HepG2 (cell line): Measurements from ENCODE around the gene MBOAT7. TPM values are rescaled to one million over a fixed set of nuclear protein-coding genes. Genes with fewer than 3 reads are reported as not detected.

Experiments used
- ATF7 ChIP-seq, 2 experiments: fragments of 450-650 bp in 1 of 2; sonication (generic) in 1 of 2; formaldehyde crosslinking in 1 of 2; IDR thresholded peaks; 2 replicates each; pipeline versions ENCODE4 v1.4.0 to v1.6.1; 2016 to 2020; ENCODE audit warnings: antibody characterized with exemption in 1 of 2, mild to moderate bottlenecking in 1 of 2, missing genetic modification reagents in 1 of 2
- DMAP1 ChIP-seq: IDR thresholded peaks from 2 replicates; pipeline ENCODE4 v1.6.1; 2016
- FOSL1 ChIP-seq: sonication (generic); formaldehyde crosslinking; IDR thresholded peaks from 2 replicates; pipeline ENCODE4 v1.9.0; 2021; ENCODE audit warnings: missing genetic modification reagents, borderline replicate concordance
- GRHL1 ChIP-seq: sonication (generic); formaldehyde crosslinking; conservative IDR thresholded peaks from 2 replicates; pipeline ENCODE4 v1.8.0; 2022; ENCODE audit warnings: missing genetic modification reagents
- HIVEP1 ChIP-seq: sonication (generic); formaldehyde crosslinking; IDR thresholded peaks from 2 replicates; pipeline ENCODE4 v1.4.0; 2020; ENCODE audit warnings: mild to moderate bottlenecking, missing genetic modification reagents
- HMG20A ChIP-seq: IDR thresholded peaks from 2 replicates; pipeline ENCODE4 v1.6.1; 2016; ENCODE audit warnings: borderline replicate concordance
- KLF15 ChIP-seq: sonication (generic); formaldehyde crosslinking; IDR thresholded peaks from 2 replicates; pipeline ENCODE4 v1.8.1; 2023; ENCODE audit warnings: borderline replicate concordance, mild to moderate bottlenecking, inconsistent platforms, missing genetic modification reagents, mixed read lengths
- SRSF4 ChIP-seq: fragments of 200-400 bp; formaldehyde crosslinking; IDR thresholded peaks from one replicate; pipeline ENCODE4 v1.6.1; 2018; ENCODE audit warnings: mild to moderate bottlenecking, low read depth, low read length, moderate library complexity; ENCODE audit not compliant: poor library complexity, severe bottlenecking
- STAT5B ChIP-seq: sonication (generic); formaldehyde crosslinking; IDR thresholded peaks from 2 replicates; pipeline ENCODE4 v1.4.0; 2020; ENCODE audit warnings: missing genetic modification reagents
- TBP ChIP-seq: sonication (generic); formaldehyde crosslinking; IDR thresholded peaks from 2 replicates; pipeline ENCODE4 v1.5.0; 2020; ENCODE audit warnings: missing genetic modification reagents
- YEATS4 ChIP-seq: sonication (generic); formaldehyde crosslinking; IDR thresholded peaks from 2 replicates; pipeline ENCODE4 v1.4.0; 2020; ENCODE audit warnings: missing genetic modification reagents, borderline replicate concordance
- ZC3H13 ChIP-seq: sonication (generic); formaldehyde crosslinking; IDR thresholded peaks from 2 replicates; pipeline ENCODE4 v1.8.1; 2023; ENCODE audit warnings: mild to moderate bottlenecking, missing genetic modification reagents, moderate library complexity
- ZNF318 ChIP-seq: sonication (generic); formaldehyde crosslinking; IDR thresholded peaks from 2 replicates; pipeline ENCODE4 v1.4.0; 2020; ENCODE audit warnings: mild to moderate bottlenecking, missing genetic modification reagents
- ZNF432 ChIP-seq: sonication (generic); formaldehyde crosslinking; IDR thresholded peaks from 2 replicates; pipeline ENCODE4 v1.5.0; 2020; ENCODE audit warnings: missing genetic modification reagents, mild to moderate bottlenecking, borderline replicate concordance
- ZNF670 ChIP-seq: sonication (generic); formaldehyde crosslinking; IDR thresholded peaks from 2 replicates; pipeline ENCODE4 v1.8.0; 2022; ENCODE audit warnings: mild to moderate bottlenecking, missing genetic modification reagents, borderline replicate concordance
- ZNF790 ChIP-seq: sonication (generic); formaldehyde crosslinking; IDR thresholded peaks from 2 replicates; pipeline ENCODE4 v1.8.0; 2022; ENCODE audit warnings: missing genetic modification reagents, mild to moderate bottlenecking, borderline replicate concordance
- ZNF816 ChIP-seq: sonication (generic); formaldehyde crosslinking; IDR thresholded peaks from 2 replicates; pipeline ENCODE4 v1.8.0; 2022; ENCODE audit warnings: missing genetic modification reagents, mild to moderate bottlenecking, borderline replicate concordance
- ZSCAN31 ChIP-seq: sonication (generic); formaldehyde crosslinking; IDR thresholded peaks from 2 replicates; pipeline ENCODE4 v1.5.0; 2020; ENCODE audit warnings: low read depth, mild to moderate bottlenecking, missing genetic modification reagents
- polyA plus RNA-seq, 8 experiments: library from polyadenylated mRNA; depleted of rRNA in 3 of 8; stranded (reverse) in 7 of 8; unstranded in 1 of 8; fragments of >200 nt; fragmentation: Illumina TruSeq in 4 of 8; extraction: Trizol in 4 of 8; gene quantifications; 2 replicates each; pipeline versions ENCODE4 v1.2.1 to v1.2.3, GENCODE V29; 2011 to 2016; ENCODE audit warnings: low read depth in 4 of 8, missing spikeins in 1 of 8, mixed read lengths in 1 of 8; ENCODE audit not compliant: insufficient read depth in 1 of 8
- total RNA-seq, 5 experiments: library from RNA; depleted of rRNA; stranded (reverse); fragments of >200 nt; fragmentation: Illumina TruSeq; extraction: Trizol; gene quantifications; 2 replicates each; pipeline ENCODE4 v1.2.3, GENCODE V29; 2016; ENCODE audit warnings: low read depth in 1 of 5

MBOAT7 gene
- total and polyA plus RNA-seq, 2 of the 13 experiments (the other 11 are each of a cell fraction or from before 2014, with no cell fraction given) = 22.2 to 25.5 TPM

GRCh38 chr19:54159352-54160181 lies 29.8 kb downstream of the MBOAT7 start, which contains the start of gene LENG1 (continued):
- TF ChIP-seq SRSF4 (no peak), KLF15 (CRISPR knock-in tag) (no peak), ZNF670 (CRISPR knock-in tag) (no peak), ZNF790 (no peak), ZNF816 (CRISPR knock-in tag) (no peak), FOSL1 (CRISPR knock-in tag) (no peak), STAT5B (CRISPR knock-in tag) (no peak), ZNF432 (CRISPR knock-in tag) (no peak), ATF7 (IDR thresholded peaks at IDR 0.05) (no peak), ATF7 (CRISPR knock-in tag; IDR thresholded peaks at IDR 0.05) (no peak), ZSCAN31 (CRISPR knock-in tag) (no peak; the same call in 1 of the 2 replicates), YEATS4 (CRISPR knock-in tag) (peak; percentile 84), DMAP1 (CRISPR knock-in tag) (peak; percentile 83; the same call in 1 of the 2 replicates), HIVEP1 (CRISPR knock-in tag) (no peak), ZNF318 (no peak), GRHL1 (no peak), TBP (CRISPR knock-in tag) (no peak), HMG20A (CRISPR knock-in tag) (no peak), ZC3H13 (CRISPR knock-in tag) (0 out of 2 replicates have a peak, but pooled peaks have one; percentile 45)
